ENCODE results near the gene TRABD2B. TPM values are rescaled to one million over a fixed set of nuclear protein-coding genes. Genes with fewer than 3 reads are reported as not detected.

TRABD2B gene
- polyA plus RNA-seq, 4 donors = under 0.01 to 2.6 (median 2.2) TPM; not detected in 1

DNA sequence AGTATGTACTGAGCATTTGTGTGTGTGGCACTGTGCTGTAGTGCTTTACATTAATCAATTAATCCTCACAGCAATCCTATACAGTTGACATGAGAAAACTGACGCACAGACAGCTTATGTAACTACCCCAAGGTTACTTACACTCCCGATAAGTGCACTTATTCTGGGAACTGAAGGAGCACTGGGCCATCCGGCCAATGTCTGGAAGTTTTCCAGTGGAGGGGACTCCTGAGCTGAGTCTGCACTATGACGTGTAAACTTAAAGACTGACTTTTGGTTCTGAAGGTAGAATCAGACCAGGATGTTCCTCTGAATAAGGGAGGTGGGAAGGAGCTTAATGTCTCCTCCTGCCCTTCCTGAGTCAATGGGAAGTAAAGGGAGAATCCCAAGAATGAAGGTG, 12.2 kb downstream of the TRABD2B start:
- Histone ChIP-seq H3K9me3 (ENCODE audit: control insufficient read depth in 2 of 2, insufficient read depth in 1 of 2, low read depth in 1 of 2, low read length in 1 of 2) (peaks cover 0 to 5% of the 10 kb centered on the region in 2 donors), H3K27ac (ENCODE audit: low read depth in 1 of 3, low read length in 2 of 3) (no peak overlapping the region), H3K36me3 (ENCODE audit: control insufficient read depth in 3 of 3, insufficient read depth in 2 of 3, low read depth in 1 of 3, low read length in 3 of 3) (peaks cover 0 to 7% (median 0%) of the 10 kb centered on the region in 3 donors), H3K4me3 (ENCODE audit: low read depth in 1 of 3, low read length in 3 of 3) (no peak overlapping the region), H3K27me3 (ENCODE audit: control insufficient read depth in 3 of 3, insufficient read depth in 3 of 3, low read length in 3 of 3) (no peaks in the 10 kb centered on the region), H3K4me1 (ENCODE audit: control insufficient read depth in 3 of 3, insufficient read depth in 2 of 3, low read depth in 1 of 3, low read length in 2 of 3) (peaks cover 0 to 3% (median 0%) of the 10 kb centered on the region in 3 donors)
- no peak for DNase-seq
- FAIRE-seq = no peak
- 80 to 86% (median 83%) methylated on average over 4 of the region's 4 CpGs for WGBS, 3 donors

DNA sequence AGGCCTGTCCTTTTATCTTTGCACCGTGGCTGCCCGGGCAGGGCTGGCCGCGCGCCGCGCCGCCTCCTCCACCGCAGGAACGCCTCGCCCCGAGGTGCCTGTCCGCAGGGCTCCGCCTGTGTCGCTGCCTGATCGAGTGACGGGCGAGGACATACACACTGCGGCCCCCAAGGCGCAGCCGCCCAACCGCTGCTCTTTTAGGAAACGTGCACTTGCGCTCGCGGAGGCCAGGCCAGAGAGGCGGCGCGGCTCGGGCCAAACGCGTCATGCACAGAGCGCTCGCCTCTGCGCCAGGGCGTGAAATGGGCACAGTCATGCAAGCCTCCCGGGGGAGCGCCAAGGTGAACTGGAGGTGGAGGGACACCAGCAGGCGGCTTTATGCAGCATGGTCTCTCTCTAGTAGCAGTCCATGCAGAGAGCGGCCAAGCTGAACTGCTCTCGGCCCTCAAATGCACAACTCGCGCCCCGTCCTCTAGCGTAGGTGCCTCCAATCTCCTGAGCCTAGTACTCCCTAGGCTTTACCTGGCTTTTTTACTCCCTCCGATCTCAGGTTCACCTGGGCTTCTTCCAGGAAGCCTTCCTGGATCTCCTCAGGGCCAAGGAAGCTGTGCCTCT, 12.9 kb downstream of the TRABD2B start:
- Histone ChIP-seq H3K36me3 (ENCODE audit: control insufficient read depth in 3 of 3, insufficient read depth in 2 of 3, low read depth in 1 of 3, low read length in 3 of 3) (peaks cover 0 to 7% (median 0%) of the 10 kb centered on the region in 3 donors), H3K4me3 (ENCODE audit: low read depth in 1 of 3, low read length in 3 of 3) (no peak overlapping the region), H3K27me3 (ENCODE audit: control insufficient read depth in 3 of 3, insufficient read depth in 3 of 3, low read length in 3 of 3) (no peaks in the 10 kb centered on the region), H3K27ac (ENCODE audit: low read depth in 1 of 3, low read length in 2 of 3) (no peak overlapping the region), H3K9me3 (ENCODE audit: control insufficient read depth in 2 of 2, insufficient read depth in 1 of 2, low read depth in 1 of 2, low read length in 1 of 2) (peaks cover 0 to 5% of the 10 kb centered on the region in 2 donors), H3K4me1 (ENCODE audit: control insufficient read depth in 3 of 3, insufficient read depth in 2 of 3, low read depth in 1 of 3, low read length in 2 of 3) (peaks cover 0 to 3% (median 0%) of the 10 kb centered on the region in 3 donors)
- FAIRE-seq (no peak), DNase-seq (no peak)
- 61 to 71% (median 63%) methylated on average over 46 of the region's 46 CpGs for WGBS, 3 donors

DNA sequence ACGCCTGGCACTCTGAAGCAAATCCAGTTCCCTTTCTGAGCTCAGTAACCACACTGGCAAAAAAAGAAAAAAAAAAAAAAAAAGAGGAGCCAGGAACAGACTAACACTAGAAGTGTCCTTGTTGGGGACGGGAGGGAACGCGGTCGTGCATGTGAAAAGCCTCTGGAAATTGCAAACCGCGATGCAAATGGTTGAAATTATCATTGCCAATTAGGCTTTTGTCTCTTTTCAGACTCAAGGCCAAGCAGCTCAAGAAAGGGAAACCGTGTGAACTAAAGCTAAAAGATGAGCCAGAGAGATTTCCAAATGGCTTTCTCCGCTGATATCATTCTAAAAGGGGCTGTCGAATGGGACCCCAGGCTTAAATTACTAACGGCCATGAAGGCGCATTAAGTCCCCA, 13.5 kb downstream of the TRABD2B start:
- H3K36me3 ChIP-seq (ENCODE audit: control insufficient read depth in 3 of 3, insufficient read depth in 2 of 3, low read depth in 1 of 3, low read length in 3 of 3) = peaks cover 0 to 7% (median 0%) of the 10 kb centered on the region in 3 donors
- FAIRE-seq (no peak), DNase-seq (no peak)
- H3K4me1 ChIP-seq (ENCODE audit: control insufficient read depth in 3 of 3, insufficient read depth in 2 of 3, low read depth in 1 of 3, low read length in 2 of 3) = peaks cover 0 to 3% (median 0%) of the 10 kb centered on the region in 3 donors
- no peak overlapping the region for H3K27ac ChIP-seq (ENCODE audit: low read depth in 1 of 3, low read length in 2 of 3)
- H3K9me3 ChIP-seq (ENCODE audit: control insufficient read depth in 2 of 2, insufficient read depth in 1 of 2, low read depth in 1 of 2, low read length in 1 of 2) = peaks cover 0 to 5% of the 10 kb centered on the region in 2 donors
- H3K4me3 ChIP-seq (ENCODE audit: low read depth in 1 of 3, low read length in 3 of 3) = no peak overlapping the region
- H3K27me3 ChIP-seq (ENCODE audit: control insufficient read depth in 3 of 3, insufficient read depth in 3 of 3, low read length in 3 of 3) = no peaks in the 10 kb centered on the region
- WGBS, 3 donors = 65 to 83% (median 71%) methylated on average over 12 of the region's 12 CpGs

DNA sequence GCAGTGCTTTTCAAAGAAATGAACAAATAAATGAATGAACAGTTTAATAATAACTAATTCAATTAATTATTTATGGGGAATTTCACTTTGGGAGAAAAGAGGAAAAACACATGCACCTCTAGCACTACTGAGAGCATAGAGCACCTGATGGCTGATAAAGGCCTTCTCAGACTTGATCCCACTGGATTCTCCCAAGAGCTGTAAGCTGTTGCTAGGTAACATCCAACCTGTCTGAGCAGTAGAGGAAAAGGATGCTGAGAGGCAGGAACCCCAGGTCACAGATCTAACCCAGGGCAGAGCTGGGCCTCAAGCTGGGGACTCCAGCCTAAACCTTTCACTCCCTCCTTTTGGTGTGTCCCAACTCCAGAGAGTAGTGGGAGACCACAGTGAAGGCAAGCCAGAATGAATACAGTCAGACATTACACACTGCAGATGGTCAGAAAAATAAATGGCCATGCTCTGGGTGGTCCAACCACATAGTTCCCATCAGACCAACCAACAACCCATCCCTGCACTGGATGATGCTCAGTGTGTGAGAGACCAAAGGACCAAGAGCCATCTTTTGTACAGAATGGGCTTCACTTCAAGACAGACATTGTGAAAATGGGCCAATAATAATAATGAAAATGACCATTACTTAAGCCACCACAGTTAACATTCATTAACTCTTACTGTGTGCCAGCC, 15.4 kb downstream of the TRABD2B start:
- no peaks in the 10 kb centered on the region for H3K27me3 ChIP-seq (ENCODE audit: control insufficient read depth in 3 of 3, insufficient read depth in 3 of 3, low read length in 3 of 3)
- no peak overlapping the region for H3K27ac ChIP-seq (ENCODE audit: low read depth in 1 of 3, low read length in 2 of 3)
- H3K36me3 ChIP-seq (ENCODE audit: control insufficient read depth in 3 of 3, insufficient read depth in 2 of 3, low read depth in 1 of 3, low read length in 3 of 3) = no peaks in the 10 kb centered on the region
- H3K4me3 ChIP-seq (ENCODE audit: low read depth in 1 of 3, low read length in 3 of 3) = no peak overlapping the region
- DNase-seq (no peak), FAIRE-seq (no peak)
- H3K9me3 ChIP-seq (ENCODE audit: control insufficient read depth in 2 of 2, insufficient read depth in 1 of 2, low read depth in 1 of 2, low read length in 1 of 2) = peaks cover 0 to 5% of the 10 kb centered on the region in 2 donors
- no peaks in the 10 kb centered on the region for H3K4me1 ChIP-seq (ENCODE audit: control insufficient read depth in 3 of 3, insufficient read depth in 2 of 3, low read depth in 1 of 3, low read length in 2 of 3)

GRCh38 chr1:47980501-47980900, 16.7 kb downstream of the TRABD2B start:
- no peak overlapping the region for H3K4me3 ChIP-seq (ENCODE audit: low read depth in 1 of 3, low read length in 3 of 3)
- 88 to 98% (median 91%) methylated on average over 3 of the region's 3 CpGs for WGBS, 3 donors
- no peaks in the 10 kb centered on the region for H3K27me3 ChIP-seq (ENCODE audit: control insufficient read depth in 3 of 3, insufficient read depth in 3 of 3, low read length in 3 of 3)
- FAIRE-seq (no peak), DNase-seq (no peak)
- no peaks in the 10 kb centered on the region for H3K36me3 ChIP-seq (ENCODE audit: control insufficient read depth in 3 of 3, insufficient read depth in 2 of 3, low read depth in 1 of 3, low read length in 3 of 3)
- no peaks in the 10 kb centered on the region for H3K4me1 ChIP-seq (ENCODE audit: control insufficient read depth in 3 of 3, insufficient read depth in 2 of 3, low read depth in 1 of 3, low read length in 2 of 3)
- peaks cover 0 to 5% of the 10 kb centered on the region in 2 donors for H3K9me3 ChIP-seq (ENCODE audit: control insufficient read depth in 2 of 2, insufficient read depth in 1 of 2, low read depth in 1 of 2, low read length in 1 of 2)
- no peak overlapping the region for H3K27ac ChIP-seq (ENCODE audit: low read depth in 1 of 3, low read length in 2 of 3)

GRCh38 chr1:47979724-47980123, 17.5 kb downstream of the TRABD2B start:
- Histone ChIP-seq H3K27me3 (ENCODE audit: control insufficient read depth in 3 of 3, insufficient read depth in 3 of 3, low read length in 3 of 3) (no peaks in the 10 kb centered on the region), H3K4me1 (ENCODE audit: control insufficient read depth in 3 of 3, insufficient read depth in 2 of 3, low read depth in 1 of 3, low read length in 2 of 3) (no peaks in the 10 kb centered on the region), H3K4me3 (ENCODE audit: low read depth in 1 of 3, low read length in 3 of 3) (no peak overlapping the region), H3K9me3 (ENCODE audit: control insufficient read depth in 2 of 2, insufficient read depth in 1 of 2, low read depth in 1 of 2, low read length in 1 of 2) (peaks cover 0 to 5% of the 10 kb centered on the region in 2 donors), H3K36me3 (ENCODE audit: control insufficient read depth in 3 of 3, insufficient read depth in 2 of 3, low read depth in 1 of 3, low read length in 3 of 3) (no peaks in the 10 kb centered on the region), H3K27ac (ENCODE audit: low read depth in 1 of 3, low read length in 2 of 3) (no peak overlapping the region)
- WGBS, 3 donors = 76 to 85% (median 82%) methylated on average over 3 of the region's 3 CpGs
- no peak for FAIRE-seq
- DNase-seq = no peak

DNA sequence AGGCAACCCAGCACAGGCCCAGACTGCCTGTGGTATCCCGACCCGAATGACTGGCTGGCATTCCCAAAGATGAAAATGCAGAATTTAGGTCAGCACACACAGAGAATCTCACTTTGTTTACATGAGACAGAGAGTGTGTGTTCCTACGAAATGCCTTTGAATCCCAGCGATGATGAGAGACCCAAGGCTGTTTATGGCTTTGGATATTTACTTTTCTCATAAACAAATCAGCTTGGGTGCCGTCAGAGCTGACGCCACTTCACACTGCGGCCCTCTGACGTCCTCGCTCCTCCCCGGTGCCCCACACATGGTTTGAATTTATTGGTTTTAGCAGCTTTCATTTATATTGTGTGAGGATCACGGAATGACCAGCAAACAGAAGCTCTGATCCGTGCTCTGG, 18.7 kb downstream of the TRABD2B start:
- H3K36me3 ChIP-seq (ENCODE audit: control insufficient read depth in 3 of 3, insufficient read depth in 2 of 3, low read depth in 1 of 3, low read length in 3 of 3) = no peaks in the 10 kb centered on the region
- peaks cover 0 to 5% of the 10 kb centered on the region in 2 donors for H3K9me3 ChIP-seq (ENCODE audit: control insufficient read depth in 2 of 2, insufficient read depth in 1 of 2, low read depth in 1 of 2, low read length in 1 of 2)
- no peak overlapping the region for H3K4me3 ChIP-seq (ENCODE audit: low read depth in 1 of 3, low read length in 3 of 3)
- FAIRE-seq (no peak), DNase-seq (peak in 1 of 2 donors; percentile 45)
- H3K27me3 ChIP-seq (ENCODE audit: control insufficient read depth in 3 of 3, insufficient read depth in 3 of 3, low read length in 3 of 3) = no peaks in the 10 kb centered on the region
- WGBS, 3 donors = 65 to 83% (median 79%) methylated on average over 12 of the region's 12 CpGs
- H3K4me1 ChIP-seq (ENCODE audit: control insufficient read depth in 3 of 3, insufficient read depth in 2 of 3, low read depth in 1 of 3, low read length in 2 of 3) = no peaks in the 10 kb centered on the region
- peak overlapping the region in 1 of 3 donors; percentile 27 for H3K27ac ChIP-seq (ENCODE audit: low read depth in 1 of 3, low read length in 2 of 3)

GRCh38 chr1:47976728-47977127, 20.5 kb downstream of the TRABD2B start:
- Histone ChIP-seq H3K27ac (ENCODE audit: low read depth in 1 of 3, low read length in 2 of 3) (no peak overlapping the region), H3K4me1 (ENCODE audit: control insufficient read depth in 3 of 3, insufficient read depth in 2 of 3, low read depth in 1 of 3, low read length in 2 of 3) (no peaks in the 10 kb centered on the region), H3K27me3 (ENCODE audit: control insufficient read depth in 3 of 3, insufficient read depth in 3 of 3, low read length in 3 of 3) (no peaks in the 10 kb centered on the region), H3K4me3 (ENCODE audit: low read depth in 1 of 3, low read length in 3 of 3) (no peak overlapping the region), H3K36me3 (ENCODE audit: control insufficient read depth in 3 of 3, insufficient read depth in 2 of 3, low read depth in 1 of 3, low read length in 3 of 3) (no peaks in the 10 kb centered on the region), H3K9me3 (ENCODE audit: control insufficient read depth in 2 of 2, insufficient read depth in 1 of 2, low read depth in 1 of 2, low read length in 1 of 2) (peaks cover 0 to 5% of the 10 kb centered on the region in 2 donors)
- DNase-seq (no peak), FAIRE-seq (no peak)
- WGBS, 3 donors = 91 to 100% (median 98%) methylated on average over 2 of the region's 2 CpGs

Measured in small intestine (tissue), 7 donors.